H9 (cell line): ENCODE results near the gene PTMA. TPM values are rescaled to one million over a fixed set of nuclear protein-coding genes. Genes with fewer than 3 reads are reported as not detected.

Experiments
- DNase-seq: peaks from one replicate; pipeline ENCODE4 v3.0.0-alpha.2; 2017
- H2AFZ ChIP-seq: one replicate; pipeline ENCODE4 v1.6.1; 2013; ENCODE audit warnings: mild to moderate bottlenecking, low read length, control low read depth, moderate library complexity
- H2AK5ac ChIP-seq: 2 replicates; pipeline ENCODE4 v1.6.1; 2013; ENCODE audit warnings: low read length, control low read depth, mixed read lengths; ENCODE audit not compliant: insufficient read length
- H2BK120ac ChIP-seq: one replicate; pipeline ENCODE4 v1.6.1; 2013; ENCODE audit warnings: low read depth, mild to moderate bottlenecking, low read length, control low read depth, inconsistent platforms; ENCODE audit not compliant: poor library complexity, severe bottlenecking
- H2BK12ac ChIP-seq: 2 replicates; pipeline ENCODE4 v1.6.1; 2013; ENCODE audit warnings: low read length, control low read depth, mixed read lengths, low read depth; ENCODE audit not compliant: insufficient read length
- H2BK15ac ChIP-seq: 2 replicates; pipeline ENCODE4 v1.6.1; 2013; ENCODE audit warnings: low read depth, low read length, control low read depth
- H2BK20ac ChIP-seq: one replicate; pipeline ENCODE4 v1.6.1; 2013; ENCODE audit warnings: low read depth, mild to moderate bottlenecking, low read length, control low read depth, inconsistent platforms; ENCODE audit not compliant: poor library complexity, severe bottlenecking
- H2BK5ac ChIP-seq: 2 replicates; pipeline ENCODE4 v1.6.1; 2013; ENCODE audit warnings: low read length, control low read depth, mixed read lengths; ENCODE audit not compliant: insufficient read length
- H3K14ac ChIP-seq: 2 replicates; pipeline ENCODE4 v1.6.1; 2013; ENCODE audit warnings: low read length, control low read depth; ENCODE audit not compliant: insufficient read depth
- H3K18ac ChIP-seq: 2 replicates; pipeline ENCODE4 v1.6.1; 2013; ENCODE audit warnings: low read depth, mild to moderate bottlenecking, mixed read lengths, low read length, control low read depth; ENCODE audit not compliant: insufficient read length
- H3K23ac ChIP-seq: 2 replicates; pipeline ENCODE4 v1.6.1; 2013; ENCODE audit warnings: low read length, control low read depth, mixed read lengths, low read depth; ENCODE audit not compliant: insufficient read length
- H3K23me2 ChIP-seq: 2 replicates; pipeline ENCODE4 v1.6.1; 2013; ENCODE audit warnings: low read depth, mild to moderate bottlenecking, mixed read lengths, low read length, control low read depth; ENCODE audit not compliant: insufficient read length, poor library complexity, severe bottlenecking
- H3K27ac ChIP-seq: 2 replicates; pipeline ENCODE4 v1.5.1; 2013; ENCODE audit warnings: low read length, control low read depth, mixed read lengths, low read depth; ENCODE audit not compliant: insufficient read length
- H3K27me3 ChIP-seq: 2 replicates; pipeline ENCODE4 v1.6.1; 2013; ENCODE audit warnings: low read length, control low read depth, inconsistent platforms; ENCODE audit not compliant: insufficient read depth
- H3K4ac ChIP-seq: 2 replicates; pipeline ENCODE4 v1.6.1; 2013; ENCODE audit warnings: low read depth, mild to moderate bottlenecking, control low read depth, inconsistent platforms, low read length, moderate library complexity
- H3K4me1 ChIP-seq: 2 replicates; pipeline ENCODE4 v1.6.1; 2013; ENCODE audit warnings: low read length, control low read depth, inconsistent platforms; ENCODE audit not compliant: insufficient read depth
- H3K4me2 ChIP-seq: 2 replicates; pipeline ENCODE4 v1.6.1; 2013; ENCODE audit warnings: low read length, control low read depth, mixed read lengths; ENCODE audit not compliant: insufficient read length, insufficient read depth
- H3K56ac ChIP-seq: 2 replicates; pipeline ENCODE4 v1.6.1; 2013; ENCODE audit warnings: low read depth, mild to moderate bottlenecking, mixed read lengths, low read length, control low read depth; ENCODE audit not compliant: insufficient read length
- H3K79me1 ChIP-seq: 2 replicates; pipeline ENCODE4 v1.6.1; 2013; ENCODE audit warnings: low read depth, mild to moderate bottlenecking, moderate library complexity, low read length, control low read depth, inconsistent platforms; ENCODE audit not compliant: insufficient read depth, poor library complexity, severe bottlenecking
- H3K79me2 ChIP-seq: 2 replicates; pipeline ENCODE4 v1.6.1; 2013; ENCODE audit warnings: low read length, control low read depth, inconsistent platforms; ENCODE audit not compliant: insufficient read depth
- H3K9ac ChIP-seq: 2 replicates; pipeline ENCODE4 v1.6.1; 2013; ENCODE audit warnings: low read length, control low read depth, mixed read lengths; ENCODE audit not compliant: insufficient read length; ENCODE audit errors: extremely low read depth
- H3K9me3 ChIP-seq: one replicate; pipeline ENCODE4 v1.6.1; 2013; ENCODE audit warnings: low read depth, low read length, inconsistent platforms; ENCODE audit not compliant: control insufficient read depth
- H3T11ph ChIP-seq: one replicate; pipeline ENCODE4 v1.6.1; 2013; ENCODE audit warnings: mild to moderate bottlenecking, low read length, control low read depth, inconsistent platforms
- H4K20me1 ChIP-seq: one replicate; pipeline ENCODE4 v1.6.1; 2013; ENCODE audit not compliant: control insufficient read depth, insufficient read length, insufficient read depth
- H4K5ac ChIP-seq: 2 replicates; pipeline ENCODE4 v1.6.1; 2013; ENCODE audit warnings: low read depth, mild to moderate bottlenecking, mixed read lengths, low read length, control low read depth; ENCODE audit not compliant: insufficient read length
- H4K8ac ChIP-seq: replicated peaks from 2 replicates; pipeline ENCODE4 v1.6.1; 2013; ENCODE audit warnings: low read length, control low read depth, mixed read lengths, low read depth; ENCODE audit not compliant: insufficient read length
- H4K91ac ChIP-seq: 2 replicates; pipeline ENCODE4 v1.6.1; 2013; ENCODE audit warnings: low read depth, mild to moderate bottlenecking, moderate library complexity, mixed read lengths, low read length, control low read depth; ENCODE audit not compliant: insufficient read length
- H3K27ac Mint-ChIP-seq, 3 experiments: 2 replicates in 2 of 3; 3 replicates in 1 of 3; pipeline ENCODE4 v1.8.0; 2020 to 2021; ENCODE audit warnings: mixed read lengths in 3 of 3, mild to moderate bottlenecking in 1 of 3, moderate library complexity in 1 of 3
- H3K27me3 Mint-ChIP-seq: 2 replicates; pipeline ENCODE4 v1.8.0; 2021; ENCODE audit warnings: low read depth, mild to moderate bottlenecking, moderate library complexity, mixed read lengths
- H3K36me3 Mint-ChIP-seq, 3 experiments: 2 replicates in 2 of 3; 3 replicates in 1 of 3; pipeline ENCODE4 v1.8.0; 2020 to 2021; ENCODE audit warnings: low read depth in 3 of 3, mixed read lengths in 3 of 3; ENCODE audit not compliant: insufficient read depth in 1 of 3
- H3K4me1 Mint-ChIP-seq, 2 experiments: 2 replicates each; pipeline ENCODE4 v1.8.0; 2020; ENCODE audit warnings: mixed read lengths in 2 of 2
- H3K4me3 Mint-ChIP-seq, 2 experiments: 2 replicates in 1 of 2; 3 replicates in 1 of 2; pipeline ENCODE4 v1.8.0; 2020 to 2021; ENCODE audit warnings: mild to moderate bottlenecking in 2 of 2, mixed read lengths in 2 of 2, moderate library complexity in 1 of 2
- H3K9me3 Mint-ChIP-seq, 2 experiments: 2 replicates in 1 of 2; 3 replicates in 1 of 2; pipeline ENCODE4 v1.8.0; 2020; ENCODE audit warnings: mild to moderate bottlenecking in 2 of 2, mixed read lengths in 2 of 2, moderate library complexity in 1 of 2
- WGBS: extraction: QIAGEN DNeasy Blood & Tissue Kit; methylation state at CpG from one replicate; pipeline ENCODE4 v1.1.7; 2013; ENCODE audit warnings: missing lambda C conversion rate, low lambda C conversion rate, mixed read lengths; ENCODE audit not compliant: insufficient read length; ENCODE audit errors: extremely low coverage; 5-methylcytosine and 5-hydroxymethylcytosine counted together
- total RNA-seq: library from RNA; stranded (reverse); gene quantifications from 2 replicates; pipeline ENCODE4 v1.2.1, GENCODE V29; 2021
- TF ChIP-seq, protein P1 (sequence below): fragments of 200-600 bp; sonication (generic); conservative IDR thresholded peaks from 3 replicates; pipeline ENCODE4 v1.8.0; 2021; ENCODE audit warnings: antibody characterized with exemption, mild to moderate bottlenecking

The PTMA gene
- total RNA-seq, 1 experiment from 2014 or later, result 1,963 TPM

DNA sequence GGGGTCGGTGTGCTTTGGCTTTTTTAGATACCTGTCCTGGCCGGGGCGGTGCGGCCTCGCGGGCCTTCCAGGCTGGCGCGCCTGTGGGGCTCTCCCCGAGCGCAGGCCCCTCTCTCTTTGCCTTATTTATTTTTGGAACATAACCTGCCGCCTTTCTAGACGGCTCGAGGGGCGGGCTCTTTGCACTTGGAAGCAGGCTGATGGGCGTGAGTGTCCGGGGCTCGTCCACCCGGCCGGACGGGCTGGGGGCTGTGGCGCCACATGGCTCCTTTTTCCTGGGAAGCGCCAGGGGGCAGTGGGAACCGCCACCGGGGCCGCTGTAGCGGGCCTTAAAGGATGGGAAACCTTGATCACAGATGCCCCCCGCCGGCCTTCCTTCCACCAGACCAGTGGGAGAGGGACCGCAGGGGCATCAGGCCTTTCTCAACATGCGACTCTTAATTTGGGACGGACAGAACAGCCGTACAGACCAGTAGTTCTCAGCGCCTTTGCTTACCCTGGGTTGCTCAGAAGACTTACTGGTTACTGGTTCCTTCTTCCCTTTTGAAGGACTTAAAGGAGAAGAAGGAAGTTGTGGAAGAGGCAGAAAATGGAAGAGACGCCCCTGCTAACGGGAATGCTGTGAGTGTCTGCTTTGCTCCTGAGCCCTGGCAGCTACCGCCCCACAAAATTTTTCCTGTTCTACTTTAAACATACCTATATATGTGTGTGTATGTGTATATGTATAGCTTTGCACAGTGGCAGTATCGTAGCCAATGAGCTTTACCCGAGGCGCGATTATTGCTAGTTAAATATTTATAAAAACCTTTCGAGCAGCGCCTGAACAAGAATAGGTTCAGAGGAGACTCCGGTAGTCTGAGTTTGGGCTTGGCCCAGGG lies 2.7 kb downstream of the PTMA start:
- Histone ChIP-seq H3K9me3 (no peaks in the 10 kb centered on the region), H4K20me1 (no peaks in the 10 kb centered on the region), H2BK5ac (no peak overlapping the region), H3K23me2 (peaks cover 15% of the 10 kb centered on the region), H3K14ac (peak overlapping the region; percentile 63), H3K4me2 (peak overlapping the region; percentile 74), H3T11ph (no peak overlapping the region), H2BK12ac (no peak overlapping the region), H3K9ac (peak overlapping the region; percentile 83), H4K8ac (no peak overlapping the region), H3K79me2 (peaks cover 40% of the 10 kb centered on the region; the same call in 1 of the 2 replicates), H3K27me3 (no peaks in the 10 kb centered on the region), H3K4ac (no peak overlapping the region), H4K5ac (no peak overlapping the region), H3K4me1 (no peaks in the 10 kb centered on the region), H2BK15ac (no peak overlapping the region), H3K18ac (peak overlapping the region; percentile 6), H3K23ac (no peak overlapping the region), H3K79me1 (no peaks in the 10 kb centered on the region), H2BK20ac (no peak overlapping the region), H2AK5ac (no peak overlapping the region), H3K56ac (no peak overlapping the region), H2AFZ (no peak overlapping the region), H3K27ac (no peak overlapping the region), H2BK120ac (no peak overlapping the region), H4K91ac (no peak overlapping the region)
- Mint-ChIP-seq H3K4me1 (peaks cover 24 to 34% of the 10 kb centered on the region in 2 experiments), H3K27me3 (peaks cover 18% of the 10 kb centered on the region), H3K36me3 (peaks cover 35 to 50% (median 48%) of the 10 kb centered on the region in 3 experiments), H3K4me3 (peak overlapping the region; percentile 93 to 98), H3K9me3 (peaks cover 5 to 6% of the 10 kb centered on the region in 2 experiments; a peak in 4 of 5 replicates), H3K27ac (peak overlapping the region; percentile 94 to 98 (median 98))
- no CpG with 5 or more reads among the region's 43 CpGs for WGBS
- TF ChIP-seq, protein P1, sequence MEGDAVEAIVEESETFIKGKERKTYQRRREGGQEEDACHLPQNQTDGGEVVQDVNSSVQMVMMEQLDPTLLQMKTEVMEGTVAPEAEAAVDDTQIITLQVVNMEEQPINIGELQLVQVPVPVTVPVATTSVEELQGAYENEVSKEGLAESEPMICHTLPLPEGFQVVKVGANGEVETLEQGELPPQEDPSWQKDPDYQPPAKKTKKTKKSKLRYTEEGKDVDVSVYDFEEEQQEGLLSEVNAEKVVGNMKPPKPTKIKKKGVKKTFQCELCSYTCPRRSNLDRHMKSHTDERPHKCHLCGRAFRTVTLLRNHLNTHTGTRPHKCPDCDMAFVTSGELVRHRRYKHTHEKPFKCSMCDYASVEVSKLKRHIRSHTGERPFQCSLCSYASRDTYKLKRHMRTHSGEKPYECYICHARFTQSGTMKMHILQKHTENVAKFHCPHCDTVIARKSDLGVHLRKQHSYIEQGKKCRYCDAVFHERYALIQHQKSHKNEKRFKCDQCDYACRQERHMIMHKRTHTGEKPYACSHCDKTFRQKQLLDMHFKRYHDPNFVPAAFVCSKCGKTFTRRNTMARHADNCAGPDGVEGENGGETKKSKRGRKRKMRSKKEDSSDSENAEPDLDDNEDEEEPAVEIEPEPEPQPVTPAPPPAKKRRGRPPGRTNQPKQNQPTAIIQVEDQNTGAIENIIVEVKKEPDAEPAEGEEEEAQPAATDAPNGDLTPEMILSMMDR, result no peak
- no peak for DNase-seq
